Measurements from ENCODE around the gene USP6NL.

USP6NL gene

DNA sequence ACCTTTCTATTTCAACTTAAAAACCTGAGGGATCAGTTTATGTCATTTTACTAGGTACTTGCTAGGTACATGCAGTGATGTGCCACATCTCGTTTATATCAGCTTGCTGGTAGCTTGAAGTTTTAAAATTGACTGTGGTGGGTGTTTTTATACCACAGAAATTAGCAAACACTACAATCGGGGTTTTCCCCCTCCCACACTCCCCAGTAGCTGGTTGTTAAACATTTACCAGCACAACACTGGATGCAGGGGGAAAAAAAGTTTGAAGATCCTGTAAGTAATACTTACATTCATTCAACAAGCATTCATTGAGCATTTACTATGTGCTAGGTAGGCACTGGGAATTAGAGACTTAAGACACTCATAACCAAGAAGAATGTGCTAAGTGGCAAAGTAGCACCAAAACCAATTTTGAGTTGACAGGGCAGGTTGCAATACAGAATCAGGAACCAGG is 32.6 kb downstream of the USP6NL start:
- Histone ChIP-seq H3K4me2 (ENCODE audit: low read length) (peak overlapping the region; percentile 56), H3K9me3 (ENCODE audit: insufficient read depth, low read length) (no peaks in the 10 kb centered on the region), H3K4me3 (ENCODE audit: low read length) (no peak overlapping the region), H3K27me3 (ENCODE audit: low read depth, low read length) (no peaks in the 10 kb centered on the region), H2AFZ (ENCODE audit: low read depth, low read length) (no peak overlapping the region), H3K36me3 (replicated peaks; ENCODE audit: low read depth, low read length) (no peaks in the 10 kb centered on the region), H3K9ac (ENCODE audit: low read length) (no peak overlapping the region), H3K4me1 (ENCODE audit: low read length) (peaks cover 20% of the 10 kb centered on the region), H4K20me1 (ENCODE audit: insufficient read depth, low read length) (peaks cover 22% of the 10 kb centered on the region), H3K79me2 (ENCODE audit: low read length) (peaks cover 26% of the 10 kb centered on the region; the same call in 1 of the 2 replicates), H3K27ac (ENCODE audit: low read length) (no peak overlapping the region)
- TF ChIP-seq EZH2phosphoT487 (IDR thresholded peaks at IDR 0.05; ENCODE audit: low read depth): no peak
- TF ChIP-seq CTCF (IDR thresholded peaks at IDR 0.05; ENCODE audit: low read depth, low read length): no peak

DNA sequence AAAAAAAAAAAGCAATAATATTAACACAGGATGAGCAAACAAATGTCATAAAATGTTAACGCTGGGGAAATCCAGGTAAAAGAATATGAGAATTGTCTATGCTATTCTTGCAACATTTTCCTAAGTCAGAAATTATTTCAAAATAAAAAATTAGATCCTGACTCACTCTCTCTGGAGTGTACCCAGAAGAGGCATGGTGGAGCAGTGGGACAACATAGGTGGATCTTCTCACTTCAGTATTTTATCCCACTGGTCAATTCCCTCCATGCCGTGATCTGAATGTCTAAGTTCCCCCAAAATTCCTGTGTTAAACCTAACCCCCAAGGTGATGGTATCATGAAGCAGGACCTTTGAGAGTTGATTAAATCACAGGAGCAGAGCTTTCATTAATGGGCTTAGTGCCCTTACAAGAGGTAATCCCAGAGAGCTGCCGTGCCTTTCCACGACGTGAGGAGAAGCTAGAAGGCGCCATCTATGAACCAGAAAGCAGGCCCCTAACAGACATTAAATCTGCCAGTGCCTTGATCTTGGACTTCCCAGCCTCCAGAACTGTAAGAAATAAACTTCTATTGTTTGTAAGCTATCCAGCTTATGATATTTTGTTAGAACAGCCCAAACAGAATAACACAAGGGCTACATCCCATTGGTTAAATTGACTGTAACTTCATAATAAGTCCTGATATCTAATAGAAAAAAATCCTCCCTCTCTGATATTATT is 35.2 kb downstream of the USP6NL start:
- Histone ChIP-seq H3K9me3 (ENCODE audit: insufficient read depth, low read length) (no peaks in the 10 kb centered on the region), H3K4me1 (ENCODE audit: low read length) (peaks cover 27% of the 10 kb centered on the region), H4K20me1 (ENCODE audit: insufficient read depth, low read length) (peaks cover 25% of the 10 kb centered on the region), H3K27me3 (ENCODE audit: low read depth, low read length) (no peaks in the 10 kb centered on the region), H3K27ac (ENCODE audit: low read length) (no peak overlapping the region), H3K4me2 (ENCODE audit: low read length) (no peak overlapping the region), H3K79me2 (ENCODE audit: low read length) (peaks cover 31% of the 10 kb centered on the region; the same call in 1 of the 2 replicates), H3K4me3 (ENCODE audit: low read length) (no peak overlapping the region), H2AFZ (ENCODE audit: low read depth, low read length) (no peak overlapping the region), H3K36me3 (replicated peaks; ENCODE audit: low read depth, low read length) (no peaks in the 10 kb centered on the region), H3K9ac (ENCODE audit: low read length) (no peak overlapping the region)
- TF ChIP-seq EZH2phosphoT487 (IDR thresholded peaks at IDR 0.05; ENCODE audit: low read depth): no peak
- TF ChIP-seq CTCF (IDR thresholded peaks at IDR 0.05; ENCODE audit: low read depth, low read length): no peak

DNA sequence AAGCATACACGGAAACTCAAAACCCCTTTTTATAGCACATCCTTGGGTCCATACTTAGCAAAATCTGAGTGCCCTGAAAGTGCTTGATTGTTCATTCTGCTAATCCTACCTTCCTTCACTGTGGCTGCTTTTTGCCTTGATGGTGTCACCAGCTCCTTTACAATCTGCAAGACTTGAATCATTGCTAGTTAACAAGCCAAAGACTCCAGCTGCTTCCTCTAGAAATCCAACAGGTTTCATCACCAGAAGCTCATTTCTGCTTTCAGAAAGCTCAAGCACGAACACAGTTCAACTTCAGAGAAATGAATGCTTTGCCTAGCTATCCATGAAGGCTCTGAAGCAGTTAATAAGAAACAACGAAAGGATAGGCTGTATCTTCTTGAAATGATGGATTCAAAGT is 38.0 kb downstream of the USP6NL start:
- TF ChIP-seq EZH2phosphoT487 (IDR thresholded peaks at IDR 0.05; ENCODE audit: low read depth) (no peak), CTCF (IDR thresholded peaks at IDR 0.05; ENCODE audit: low read depth, low read length) (no peak)
- Histone ChIP-seq H3K4me2 (ENCODE audit: low read length) (peak overlapping the region; percentile 40), H4K20me1 (ENCODE audit: insufficient read depth, low read length) (peaks cover 11% of the 10 kb centered on the region), H3K27me3 (ENCODE audit: low read depth, low read length) (no peaks in the 10 kb centered on the region), H3K4me1 (ENCODE audit: low read length) (peaks cover 15% of the 10 kb centered on the region), H3K79me2 (ENCODE audit: low read length) (peaks cover 17% of the 10 kb centered on the region; the same call in 1 of the 2 replicates), H3K36me3 (replicated peaks; ENCODE audit: low read depth, low read length) (no peaks in the 10 kb centered on the region), H3K4me3 (ENCODE audit: low read length) (peak overlapping the region; percentile 9; the same call in 1 of the 2 replicates), H3K9me3 (ENCODE audit: insufficient read depth, low read length) (no peaks in the 10 kb centered on the region), H2AFZ (ENCODE audit: low read depth, low read length) (no peak overlapping the region), H3K9ac (ENCODE audit: low read length) (no peak overlapping the region), H3K27ac (ENCODE audit: low read length) (no peak overlapping the region)

DNA sequence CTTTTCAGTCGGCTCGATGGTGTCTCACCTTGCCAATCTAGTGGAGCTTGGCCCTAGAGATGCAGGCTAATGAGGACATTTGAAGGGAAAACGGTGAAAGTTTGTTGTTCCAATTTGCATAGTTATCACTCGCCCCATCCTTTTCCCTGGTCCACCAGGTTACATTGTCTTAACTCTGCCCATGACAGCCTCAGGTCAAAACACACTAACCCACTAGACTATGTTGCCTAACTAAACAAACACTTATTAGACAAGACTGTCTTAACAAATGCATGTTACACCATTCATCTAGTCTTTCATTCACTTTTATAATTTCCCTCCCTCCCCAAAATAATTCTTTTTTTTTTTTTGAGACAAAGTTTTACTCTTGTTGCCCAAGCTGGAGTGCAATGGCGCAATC is 40.7 kb downstream of the USP6NL start:
- no peak overlapping the region for H3K27ac ChIP-seq (ENCODE audit: low read length)
- no peak for TF ChIP-seq CTCF (IDR thresholded peaks at IDR 0.05; ENCODE audit: low read depth, low read length)
- TF ChIP-seq EZH2phosphoT487 (IDR thresholded peaks at IDR 0.05; ENCODE audit: low read depth): no peak
- peaks cover 11% of the 10 kb centered on the region for H4K20me1 ChIP-seq (ENCODE audit: insufficient read depth, low read length)
- no peaks in the 10 kb centered on the region for H3K27me3 ChIP-seq (ENCODE audit: low read depth, low read length)
- no peaks in the 10 kb centered on the region for H3K9me3 ChIP-seq (ENCODE audit: insufficient read depth, low read length)
- no peak overlapping the region for H3K9ac ChIP-seq (ENCODE audit: low read length)
- peaks cover 27% of the 10 kb centered on the region for H3K79me2 ChIP-seq (ENCODE audit: low read length)
- H2AFZ ChIP-seq (ENCODE audit: low read depth, low read length): no peak overlapping the region
- H3K4me1 ChIP-seq (ENCODE audit: low read length): peaks cover 11% of the 10 kb centered on the region
- no peaks in the 10 kb centered on the region for H3K36me3 ChIP-seq (replicated peaks; ENCODE audit: low read depth, low read length)
- no peak overlapping the region for H3K4me2 ChIP-seq (ENCODE audit: low read length)
- no peak overlapping the region for H3K4me3 ChIP-seq (ENCODE audit: low read length)
